A549 (cell line): Measurements from ENCODE around the gene ZNF384. TPM values are rescaled to one million over a fixed set of nuclear protein-coding genes. Genes with fewer than 3 reads are reported as not detected.

ENCODE experiments used
- ATAC-seq, 2 experiments: fragments of 200-7000 bp in 1 of 2; fragments of >200 bp in 1 of 2; cut with Nextera tagmentation in 1 of 2; cut with Tn5 transposase in 1 of 2; 3 replicates each; pipeline versions ENCODE4 v1.8.0 to v1.9.1; 2018 to 2020; ENCODE audit warnings: mild to moderate bottlenecking in 1 of 2, moderate library complexity in 1 of 2
- CTCF ChIA-PET: fragments of 300-600 bp; sonication (Branson Sonifier 250); formaldehyde crosslinking; extraction: SDS; loops from one replicate; lab custom pipeline; 2021; ENCODE audit warnings: antibody characterized with exemption, inconsistent platforms; lab: Yijun Ruan, JAX
- POLR2A ChIA-PET: fragments of 350-600 bp; formaldehyde crosslinking; extraction: SDS; loops from one replicate; lab custom pipeline; 2021; ENCODE audit warnings: antibody characterized with exemption, inconsistent platforms; lab: Yijun Ruan, JAX
- DNase-seq, 2 experiments: peaks; one replicate each; pipeline versions ENCODE4 v3.0.0 to v3.0.0-alpha.2; 2011 to 2016; ENCODE audit warnings: low read depth in 1 of 2, low spot score in 1 of 2
- FAIRE-seq: peaks from 2 replicates; lab custom pipeline; 2011; peaks lifted over from hg19 to GRCh38; lab: Jason Lieb, UNC
- H3K27ac ChIP-seq, 2 experiments: fragments of >200 bp; sonication (Bioruptor Twin); formaldehyde crosslinking; 3 replicates each; pipeline ENCODE4 v1.5.1; 2016 to 2017
- H3K4me1 ChIP-seq: fragments of >200 bp; sonication (Bioruptor Twin); formaldehyde crosslinking; 3 replicates; pipeline ENCODE4 v1.6.1; 2016
- H3K4me2 ChIP-seq: fragments of >200 bp; sonication (Bioruptor Twin); formaldehyde crosslinking; 3 replicates; pipeline ENCODE4 v1.6.1; 2016
- H3K4me3 ChIP-seq: fragments of >200 bp; sonication (Bioruptor Twin); formaldehyde crosslinking; 3 replicates; pipeline ENCODE4 v1.5.1; 2016
- H3K9me3 ChIP-seq: fragments of >200 bp; sonication (Bioruptor Twin); formaldehyde crosslinking; 3 replicates; pipeline ENCODE4 v1.6.1; 2016
- ATOH8 ChIP-seq: fragments of 250-450 bp; sonication (Bioruptor Pico); IDR thresholded peaks from 2 replicates; pipeline ENCODE4 v1.5.0; 2020; ENCODE audit warnings: low read depth, mild to moderate bottlenecking, moderate library complexity
- BHLHE40 ChIP-seq: IDR thresholded peaks from 2 replicates; pipeline ENCODE4 v1.6.1; 2012; ENCODE audit warnings: low read depth, low read length, inconsistent platforms
- CHD2 ChIP-seq: fragments of 150-350 bp; IDR thresholded peaks from 2 replicates; pipeline ENCODE4 v1.6.1; 2014; ENCODE audit warnings: low read length; ENCODE audit not compliant: partially characterized antibody
- ELK1 ChIP-seq: fragments of 150-350 bp; IDR thresholded peaks from 2 replicates; pipeline ENCODE4 v1.6.1; 2014; ENCODE audit warnings: low read depth, mild to moderate bottlenecking, low read length
- FOXS1 ChIP-seq: fragments of 250-450 bp; sonication (Bioruptor Pico); IDR thresholded peaks from 2 replicates; pipeline ENCODE4 v1.5.0; 2020; ENCODE audit warnings: mild to moderate bottlenecking, moderate library complexity
- GATA3 ChIP-seq: IDR thresholded peaks from 2 replicates; pipeline ENCODE4 v1.6.1; 2012; ENCODE audit warnings: borderline replicate concordance
- HEYL ChIP-seq: fragments of 250-450 bp; sonication (Bioruptor Pico); IDR thresholded peaks from 2 replicates; pipeline ENCODE4 v1.8.0; 2021; ENCODE audit warnings: mild to moderate bottlenecking, moderate library complexity
- MAX ChIP-seq: IDR thresholded peaks from 2 replicates; pipeline ENCODE4 v1.6.1; 2012
- NFE2L2 ChIP-seq: fragments of 150-350 bp; conservative IDR thresholded peaks from 2 replicates; pipeline ENCODE4 v1.6.1; 2014; ENCODE audit warnings: low read length
- POLR2AphosphoS2 ChIP-seq: conservative IDR thresholded peaks from 2 replicates; pipeline ENCODE4 v1.6.1; 2012; ENCODE audit warnings: low read length, improper control_type of control experiment, inconsistent platforms
- RAD21 ChIP-seq, 2 experiments: fragments of >200 bp in 1 of 2; sonication (Bioruptor Twin) in 1 of 2; formaldehyde crosslinking in 1 of 2; IDR thresholded peaks in 1 of 2; conservative IDR thresholded peaks in 1 of 2; 2 replicates in 1 of 2; 3 replicates in 1 of 2; pipeline ENCODE4 v1.6.1; 2012 to 2018; ENCODE audit warnings: inconsistent platforms in 1 of 2
- RARB ChIP-seq: fragments of 250-450 bp; sonication (Bioruptor Pico); IDR thresholded peaks from 2 replicates; pipeline ENCODE4 v1.8.0; 2021; ENCODE audit warnings: mild to moderate bottlenecking, moderate library complexity
- RCOR1 ChIP-seq: fragments of 150-350 bp; IDR thresholded peaks from 2 replicates; pipeline ENCODE4 v1.6.1; 2014; ENCODE audit warnings: antibody characterized with exemption, low read length, low read depth
- RFX5 ChIP-seq: fragments of 450-650 bp; IDR thresholded peaks from 2 replicates; pipeline ENCODE4 v1.7.1; 2014; ENCODE audit warnings: antibody characterized with exemption, mild to moderate bottlenecking, moderate library complexity
- RNF2 ChIP-seq: fragments of 200-600 bp; sonication (generic); IDR thresholded peaks from 2 replicates; pipeline ENCODE4 v1.6.1; 2016; ENCODE audit warnings: low read depth, mild to moderate bottlenecking, antibody characterized with exemption, moderate library complexity, borderline replicate concordance
- SMC3 ChIP-seq: fragments of >200 bp; sonication (Bioruptor Twin); formaldehyde crosslinking; IDR thresholded peaks from 3 replicates; pipeline ENCODE4 v1.6.1; 2018; ENCODE audit warnings: inconsistent platforms
- ZFP36 ChIP-seq: fragments of 450-650 bp; IDR thresholded peaks from 2 replicates; pipeline ENCODE4 v1.6.1; 2014; ENCODE audit warnings: borderline replicate concordance; ENCODE audit not compliant: partially characterized antibody
- WGBS: methylation state at CpG from one replicate; pipeline ENCODE4 v1.1.6; 2017; ENCODE audit errors: missing lambda C conversion rate; 5-methylcytosine and 5-hydroxymethylcytosine counted together
- polyA plus RNA-seq, 4 experiments: library from polyadenylated mRNA; depleted of rRNA in 3 of 4; stranded (reverse); fragments of >200 nt; fragmentation: RNase III in 1 of 4; extraction: RNeasy Plus Mini Kit Qiagen cat#74134 plus additional on column Dnase treatment in 1 of 4; gene quantifications; 2 replicates in 3 of 4; 3 replicates in 1 of 4; pipeline ENCODE4 v1.2.3, GENCODE V29; 2011 to 2017
- TF ChIP-seq, protein P1 (sequence below): IDR thresholded peaks from 2 replicates; pipeline ENCODE4 v1.6.1; 2012
- TF ChIP-seq, protein P2 (sequence below): fragments of 250-450 bp; sonication (Bioruptor Pico); IDR thresholded peaks from 2 replicates; pipeline ENCODE4 v1.5.0; 2021; ENCODE audit warnings: mild to moderate bottlenecking, moderate library complexity, borderline replicate concordance
- TF ChIP-seq, protein P3 (sequence below): IDR thresholded peaks from 2 replicates; pipeline ENCODE4 v1.6.1; 2012; ENCODE audit warnings: low read depth, borderline replicate concordance

Gene ZNF384
- polyA plus RNA-seq, 2 of the 4 experiments (the other 2 are of a cell fraction) = 59.6 to 79.8 TPM

- FAIRE-seq = no peak
- Histone ChIP-seq H3K4me2 (peak overlapping the region; percentile 99), H3K4me1 (peaks cover 14% of the 10 kb centered on the region; the same call in 1 of the 3 replicates), H3K4me3 (peak overlapping the region; percentile 68), H3K9me3 (no peaks in the 10 kb centered on the region), H3K27ac (peak overlapping the region; percentile 70 to 76; a peak in 4 of 6 replicates)
- TF ChIP-seq FOXS1 (CRISPR knock-in tag) = no peak
- TF ChIP-seq, protein P1, sequence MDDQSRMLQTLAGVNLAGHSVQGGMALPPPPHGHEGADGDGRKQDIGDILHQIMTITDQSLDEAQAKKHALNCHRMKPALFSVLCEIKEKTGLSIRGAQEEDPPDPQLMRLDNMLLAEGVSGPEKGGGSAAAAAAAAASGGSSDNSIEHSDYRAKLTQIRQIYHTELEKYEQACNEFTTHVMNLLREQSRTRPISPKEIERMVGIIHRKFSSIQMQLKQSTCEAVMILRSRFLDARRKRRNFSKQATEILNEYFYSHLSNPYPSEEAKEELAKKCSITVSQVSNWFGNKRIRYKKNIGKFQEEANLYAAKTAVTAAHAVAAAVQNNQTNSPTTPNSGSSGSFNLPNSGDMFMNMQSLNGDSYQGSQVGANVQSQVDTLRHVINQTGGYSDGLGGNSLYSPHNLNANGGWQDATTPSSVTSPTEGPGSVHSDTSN = no peak
- ChIA-PET POLR2A (interaction anchor here (0.8 kb wide), 1 partner anchor 24 kb away, joined by 7 read pairs; the partner anchor contains the start of gene COPS7A), CTCF (interaction anchor here (0.8 to 2.7 kb wide), 10 partner anchors 9 to 126 kb away, joined by 3 to 14 read pairs (median 4); partner anchors contain the start of genes COPS7A, MLF2 and ZNF384)
- ATAC-seq = no peak
- DNase-seq = no peak
- WGBS = 74% methylated on average over 16 of the region's 16 CpGs
Observed at GRCh38 chr12:6699259-6699988, 10.2 kb upstream of the ZNF384 start.

- WGBS = 63% methylated on average over 8 of the region's 8 CpGs
- H3K4me1 ChIP-seq = peaks cover 10% of the 10 kb centered on the region; the same call in 1 of the 3 replicates
- no peaks in the 10 kb centered on the region for H3K9me3 ChIP-seq
- H3K27ac ChIP-seq = no peak overlapping the region
- POLR2A ChIA-PET = interaction anchor here (1.0 to 1.7 kb wide), 2 partner anchors 9 to 25 kb away, joined by 7 to 8 read pairs; partner anchors contain the start of genes COPS7A and ZNF384
- TF ChIP-seq MAX (no peak), BHLHE40 (no peak), RCOR1 (no peak), ATOH8 (no peak), GATA3 (no peak), HEYL (no peak), RAD21 (conservative IDR thresholded peaks at IDR 0.05 in 1 of 2, IDR thresholded peaks at IDR 0.05 in 1 of 2) (no peak), RARB (CRISPR knock-in tag) (no peak), RFX5 (no peak), RNF2 (no peak)
- TF ChIP-seq, protein P2, sequence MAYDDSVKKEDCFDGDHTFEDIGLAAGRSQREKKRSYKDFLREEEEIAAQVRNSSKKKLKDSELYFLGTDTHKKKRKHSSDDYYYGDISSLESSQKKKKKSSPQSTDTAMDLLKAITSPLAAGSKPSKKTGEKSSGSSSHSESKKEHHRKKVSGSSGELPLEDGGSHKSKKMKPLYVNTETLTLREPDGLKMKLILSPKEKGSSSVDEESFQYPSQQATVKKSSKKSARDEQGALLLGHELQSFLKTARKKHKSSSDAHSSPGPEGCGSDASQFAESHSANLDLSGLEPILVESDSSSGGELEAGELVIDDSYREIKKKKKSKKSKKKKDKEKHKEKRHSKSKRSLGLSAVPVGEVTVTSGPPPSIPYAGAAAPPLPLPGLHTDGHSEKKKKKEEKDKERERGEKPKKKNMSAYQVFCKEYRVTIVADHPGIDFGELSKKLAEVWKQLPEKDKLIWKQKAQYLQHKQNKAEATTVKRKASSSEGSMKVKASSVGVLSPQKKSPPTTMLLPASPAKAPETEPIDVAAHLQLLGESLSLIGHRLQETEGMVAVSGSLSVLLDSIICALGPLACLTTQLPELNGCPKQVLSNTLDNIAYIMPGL = no peak
- FAIRE-seq = no peak
- CTCF ChIA-PET = interaction anchor here (0.6 to 2.7 kb wide), 26 partner anchors 8 to 207 kb away, joined by 3 to 14 read pairs (median 4); partner anchors contain the start of genes MLF2 and ZNF384
- ATAC-seq = no peak
- H3K4me2 ChIP-seq = no peak overlapping the region
- no peak for DNase-seq
- H3K4me3 ChIP-seq = no peak overlapping the region
Observed at GRCh38 chr12:6698352-6699046, 9.3 kb upstream of the ZNF384 start.

DNA sequence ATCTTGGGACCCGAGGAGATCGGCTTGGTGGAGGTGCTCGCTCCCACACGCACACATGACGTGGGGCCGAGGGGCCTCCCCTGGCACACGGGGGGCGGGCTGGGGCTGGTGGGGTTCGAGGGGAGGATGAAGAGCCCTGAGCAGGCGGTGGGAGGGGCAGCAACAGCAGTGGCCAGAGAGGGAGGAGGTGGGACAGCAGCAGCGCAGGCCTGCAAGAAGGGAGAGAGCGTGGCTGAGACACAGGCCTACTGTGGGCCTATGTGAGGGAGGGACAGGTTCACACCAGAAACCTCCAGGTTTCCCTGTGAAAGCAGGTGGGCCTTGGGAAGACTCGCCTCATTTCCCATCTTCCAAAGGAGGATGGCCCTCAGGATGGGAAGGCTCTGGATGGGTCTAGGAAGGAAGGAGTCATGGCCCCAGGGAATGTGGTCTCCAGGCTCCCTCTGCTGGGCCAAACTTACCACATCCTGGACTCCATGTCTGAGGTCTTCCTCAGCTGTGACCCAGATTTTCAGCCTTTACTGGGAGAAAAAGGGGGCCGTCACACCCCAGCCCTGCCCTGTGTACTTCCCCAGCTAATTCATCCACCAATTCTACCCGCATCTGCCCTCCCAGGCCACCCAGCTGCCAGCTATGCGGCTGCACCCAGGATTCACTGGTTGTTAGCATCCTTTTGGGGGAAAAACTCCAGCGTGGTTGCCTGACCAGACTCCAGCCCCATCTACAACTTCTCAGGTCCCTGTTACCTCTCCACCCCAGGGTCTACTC, 8.6 kb upstream of the ZNF384 start:
- FAIRE-seq (no peak), DNase-seq (peak; percentile 76 to 82), ATAC-seq (peak; percentile 77 to 93)
- no peak overlapping the region for H3K4me3 ChIP-seq
- H3K4me1 ChIP-seq = peaks cover 7% of the 10 kb centered on the region; the same call in 1 of the 3 replicates
- H3K9me3 ChIP-seq = no peaks in the 10 kb centered on the region
- ChIA-PET CTCF (interaction anchor here (0.6 to 2.7 kb wide), 27 partner anchors 8 to 208 kb away, joined by 3 to 14 read pairs (median 4); partner anchors contain the start of genes MLF2 and ZNF384), POLR2A (interaction anchor here (1.0 to 1.7 kb wide), 2 partner anchors 9 to 26 kb away, joined by 7 to 8 read pairs; partner anchors contain the start of genes COPS7A and ZNF384)
- H3K27ac ChIP-seq = no peak overlapping the region
- H3K4me2 ChIP-seq = no peak overlapping the region
- 41% methylated on average over 8 of the region's 17 CpGs for WGBS
- TF ChIP-seq CHD2 = no peak
- no peak for TF ChIP-seq POLR2AphosphoS2
- no peak for TF ChIP-seq ELK1
- TF ChIP-seq GATA3 = no peak
- TF ChIP-seq, protein P3, sequence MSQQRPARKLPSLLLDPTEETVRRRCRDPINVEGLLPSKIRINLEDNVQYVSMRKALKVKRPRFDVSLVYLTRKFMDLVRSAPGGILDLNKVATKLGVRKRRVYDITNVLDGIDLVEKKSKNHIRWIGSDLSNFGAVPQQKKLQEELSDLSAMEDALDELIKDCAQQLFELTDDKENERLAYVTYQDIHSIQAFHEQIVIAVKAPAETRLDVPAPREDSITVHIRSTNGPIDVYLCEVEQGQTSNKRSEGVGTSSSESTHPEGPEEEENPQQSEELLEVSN = no peak
- TF ChIP-seq ZFP36 = no peak
- TF ChIP-seq SMC3 = peak; percentile 60
- TF ChIP-seq ATOH8 = no peak
- no peak for TF ChIP-seq FOXS1 (CRISPR knock-in tag)
- no peak for TF ChIP-seq MAX
- TF ChIP-seq NFE2L2 = no peak
- no peak for TF ChIP-seq BHLHE40
